ENCODE data around the gene DGKB. TPM values are rescaled to one million over a fixed set of nuclear protein-coding genes. Genes with fewer than 3 reads are reported as not detected.

Gene DGKB
- polyA plus RNA-seq, 1 of the 3 experiments (the other 2 are of a cell fraction), result 2.1 TPM

DNA sequence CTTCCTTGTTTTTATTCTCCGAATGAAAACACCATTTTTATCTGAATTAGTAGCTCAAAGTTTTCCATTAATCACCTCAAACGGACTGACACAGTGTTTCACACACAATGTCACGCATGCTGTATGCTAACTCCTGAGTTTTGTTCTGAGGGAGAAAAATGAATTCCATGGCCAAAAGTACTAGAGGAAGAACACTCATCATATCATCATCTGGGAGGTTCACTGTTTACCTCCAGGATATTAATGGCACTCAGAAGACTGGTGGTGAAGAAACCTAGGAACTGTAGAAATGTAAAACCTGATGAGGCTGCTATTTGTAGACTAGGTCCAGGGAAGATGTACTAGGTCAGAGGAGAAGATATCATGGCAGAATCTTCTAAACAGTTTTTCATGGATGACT, 517.5 kb downstream of the DGKB start:
- H3K36me3 ChIP-seq (replicated peaks in 1 of 2; ENCODE audit: control insufficient read depth in 1 of 2, insufficient read depth in 2 of 2, low read length in 1 of 2), result no peaks in the 10 kb centered on the region

DNA sequence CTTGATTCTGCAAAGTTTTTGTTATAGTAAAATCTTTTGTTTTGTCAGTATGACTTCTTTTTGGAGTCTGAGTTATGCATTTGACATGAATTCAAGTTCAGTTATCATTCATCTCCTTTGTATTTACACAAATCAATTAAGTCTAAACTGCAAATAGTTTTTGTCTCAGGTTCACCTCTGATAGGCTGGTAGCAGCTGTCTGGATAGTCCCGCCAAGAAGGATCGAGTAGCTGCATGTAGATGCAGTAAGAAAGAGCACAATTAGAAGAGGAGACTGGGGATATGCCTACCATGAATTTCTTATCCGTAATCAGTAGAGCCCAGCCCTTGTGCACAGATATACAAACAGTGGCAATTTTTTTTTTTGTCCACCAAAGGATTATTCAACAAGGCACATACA, 520.6 kb downstream of the DGKB start:
- H2AFZ ChIP-seq (ENCODE audit: low read depth), result no peak overlapping the region
- no peaks in the 10 kb centered on the region for H3K4me1 ChIP-seq (ENCODE audit: control insufficient read depth in 1 of 2, insufficient read depth in 2 of 2, low read depth in 1 of 2, low read length in 1 of 2)
- no peak overlapping the region for H3K27ac ChIP-seq (ENCODE audit: low read depth in 2 of 2, low read length in 1 of 2)
- H4K20me1 ChIP-seq (ENCODE audit: insufficient read depth), result no peaks in the 10 kb centered on the region
- CTCF ChIA-PET, result interaction anchor here (0.8 kb wide), 1 partner anchor 75 kb away, joined by 3 read pairs; no protein-coding TSS in a partner anchor
- no peaks in the 10 kb centered on the region for H3F3A ChIP-seq (replicated peaks; ENCODE audit: insufficient read depth)
- H3K9ac ChIP-seq, result no peak overlapping the region
- no peak overlapping the region for H3K4me2 ChIP-seq
- POLR2A ChIA-PET, result no interaction called here
- no peaks in the 10 kb centered on the region for H3K9me2 ChIP-seq
- no peak overlapping the region for H3K4me3 ChIP-seq (ENCODE audit: low read depth in 2 of 2, low read length in 1 of 2)
- TF ChIP-seq EP300 (IDR thresholded peaks at IDR 0.05; ENCODE audit: borderline replicate concordance in 1 of 2, low read depth in 1 of 2, low read length in 1 of 2), result no peak
- TF ChIP-seq, protein P1, sequence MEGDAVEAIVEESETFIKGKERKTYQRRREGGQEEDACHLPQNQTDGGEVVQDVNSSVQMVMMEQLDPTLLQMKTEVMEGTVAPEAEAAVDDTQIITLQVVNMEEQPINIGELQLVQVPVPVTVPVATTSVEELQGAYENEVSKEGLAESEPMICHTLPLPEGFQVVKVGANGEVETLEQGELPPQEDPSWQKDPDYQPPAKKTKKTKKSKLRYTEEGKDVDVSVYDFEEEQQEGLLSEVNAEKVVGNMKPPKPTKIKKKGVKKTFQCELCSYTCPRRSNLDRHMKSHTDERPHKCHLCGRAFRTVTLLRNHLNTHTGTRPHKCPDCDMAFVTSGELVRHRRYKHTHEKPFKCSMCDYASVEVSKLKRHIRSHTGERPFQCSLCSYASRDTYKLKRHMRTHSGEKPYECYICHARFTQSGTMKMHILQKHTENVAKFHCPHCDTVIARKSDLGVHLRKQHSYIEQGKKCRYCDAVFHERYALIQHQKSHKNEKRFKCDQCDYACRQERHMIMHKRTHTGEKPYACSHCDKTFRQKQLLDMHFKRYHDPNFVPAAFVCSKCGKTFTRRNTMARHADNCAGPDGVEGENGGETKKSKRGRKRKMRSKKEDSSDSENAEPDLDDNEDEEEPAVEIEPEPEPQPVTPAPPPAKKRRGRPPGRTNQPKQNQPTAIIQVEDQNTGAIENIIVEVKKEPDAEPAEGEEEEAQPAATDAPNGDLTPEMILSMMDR (IDR thresholded peaks at IDR 0.05), result no peak
- no peak for TF ChIP-seq GATA2 (CRISPR knock-in tag; IDR thresholded peaks at IDR 0.05)
- no peak for TF ChIP-seq CHD2 (IDR thresholded peaks at IDR 0.05; ENCODE audit: low read length, partially characterized antibody)
- TF ChIP-seq RCOR1 (IDR thresholded peaks at IDR 0.05; ENCODE audit: low read length), result no peak
- TF ChIP-seq NRF1 (IDR thresholded peaks at IDR 0.05; ENCODE audit: low read depth, low read length), result no peak
- TF ChIP-seq NFIC (IDR thresholded peaks at IDR 0.05; ENCODE audit: borderline replicate concordance), result no peak
- TF ChIP-seq FOXM1 (IDR thresholded peaks at IDR 0.05; ENCODE audit: low read depth), result no peak
- TF ChIP-seq RAD21 (IDR thresholded peaks at IDR 0.05; ENCODE audit: low read length), result no peak
- no peak for TF ChIP-seq SIN3A (IDR thresholded peaks at IDR 0.05; ENCODE audit: borderline replicate concordance, low read depth, low read length)
- TF ChIP-seq TEAD4 (IDR thresholded peaks at IDR 0.05; ENCODE audit: borderline replicate concordance, insufficient read depth), result no peak
- no peak for TF ChIP-seq TAF1 (IDR thresholded peaks at IDR 0.05; ENCODE audit: borderline replicate concordance, low read depth, low read length)
- TF ChIP-seq FOXJ3 (CRISPR knock-in tag; IDR thresholded peaks at IDR 0.05), result no peak
- no peak for TF ChIP-seq MXI1 (IDR thresholded peaks at IDR 0.05; ENCODE audit: low read depth, low read length)
- TF ChIP-seq YY1 (IDR thresholded peaks at IDR 0.05; ENCODE audit: low read depth), result no peak
- TF ChIP-seq ELF1 (IDR thresholded peaks at IDR 0.05), result no peak
- no peak for TF ChIP-seq TCF12 (IDR thresholded peaks at IDR 0.05)
- H3K27me3 ChIP-seq (ENCODE audit: insufficient read depth), result no peaks in the 10 kb centered on the region
- no peaks in the 10 kb centered on the region for H3K79me2 ChIP-seq (ENCODE audit: insufficient read depth)
- no peak for DNase-seq
- WGBS (ENCODE audit: low lambda C conversion rate), result 84% methylated on average over 3 of the region's 3 CpGs
- H3K9me3 ChIP-seq, result no peaks in the 10 kb centered on the region
- no peaks in the 10 kb centered on the region for H3K36me3 ChIP-seq (replicated peaks in 1 of 2; ENCODE audit: control insufficient read depth in 1 of 2, insufficient read depth in 2 of 2, low read length in 1 of 2)

More for the DNA sequence above, 517.5 kb downstream of the DGKB start:
- no peaks in the 10 kb centered on the region for H3K27me3 ChIP-seq (ENCODE audit: insufficient read depth)
- no peak overlapping the region for H2AFZ ChIP-seq (ENCODE audit: low read depth)
- no peaks in the 10 kb centered on the region for H3F3A ChIP-seq (replicated peaks; ENCODE audit: insufficient read depth)
- ChIA-PET CTCF (no interaction called here), POLR2A (no interaction called here)
- no peak overlapping the region for H3K4me3 ChIP-seq (ENCODE audit: low read depth in 2 of 2, low read length in 1 of 2)
- DNase-seq, result no peak
- H3K9ac ChIP-seq, result no peak overlapping the region
- no peaks in the 10 kb centered on the region for H4K20me1 ChIP-seq (ENCODE audit: insufficient read depth)
- H3K79me2 ChIP-seq (ENCODE audit: insufficient read depth), result no peaks in the 10 kb centered on the region
- H3K4me2 ChIP-seq, result no peak overlapping the region
- no peaks in the 10 kb centered on the region for H3K9me3 ChIP-seq
- TF ChIP-seq RFX5 (IDR thresholded peaks at IDR 0.05; ENCODE audit: low read length) (no peak), RXRA (IDR thresholded peaks at IDR 0.05; ENCODE audit: borderline replicate concordance, low read depth) (no peak), FOXJ3 (CRISPR knock-in tag; IDR thresholded peaks at IDR 0.05) (no peak)
- TF ChIP-seq, protein P2, sequence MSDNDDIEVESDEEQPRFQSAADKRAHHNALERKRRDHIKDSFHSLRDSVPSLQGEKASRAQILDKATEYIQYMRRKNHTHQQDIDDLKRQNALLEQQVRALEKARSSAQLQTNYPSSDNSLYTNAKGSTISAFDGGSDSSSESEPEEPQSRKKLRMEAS (IDR thresholded peaks at IDR 0.05; ENCODE audit: low read depth), result no peak
- no peaks in the 10 kb centered on the region for H3K9me2 ChIP-seq
- no peaks in the 10 kb centered on the region for H3K4me1 ChIP-seq (ENCODE audit: control insufficient read depth in 1 of 2, insufficient read depth in 2 of 2, low read depth in 1 of 2, low read length in 1 of 2)
- WGBS (ENCODE audit: low lambda C conversion rate), result 84% methylated on average over 3 of the region's 3 CpGs
- H3K27ac ChIP-seq (ENCODE audit: low read depth in 2 of 2, low read length in 1 of 2), result no peak overlapping the region

All from SK-N-SH (cell line).